Measurements from ENCODE around the gene MICAL2. TPM values are rescaled to one million over a fixed set of nuclear protein-coding genes. Genes with fewer than 3 reads are reported as not detected.

Gene MICAL2
- total and polyA plus RNA-seq, 7 donors = 6.8 to 45.7 (median 15.0) TPM

- H3K4me1 ChIP-seq = peaks cover 12% of the 10 kb centered on the region
Measured at GRCh38 chr11:12168114-12168513, 57.7 kb downstream of the MICAL2 start.

DNA sequence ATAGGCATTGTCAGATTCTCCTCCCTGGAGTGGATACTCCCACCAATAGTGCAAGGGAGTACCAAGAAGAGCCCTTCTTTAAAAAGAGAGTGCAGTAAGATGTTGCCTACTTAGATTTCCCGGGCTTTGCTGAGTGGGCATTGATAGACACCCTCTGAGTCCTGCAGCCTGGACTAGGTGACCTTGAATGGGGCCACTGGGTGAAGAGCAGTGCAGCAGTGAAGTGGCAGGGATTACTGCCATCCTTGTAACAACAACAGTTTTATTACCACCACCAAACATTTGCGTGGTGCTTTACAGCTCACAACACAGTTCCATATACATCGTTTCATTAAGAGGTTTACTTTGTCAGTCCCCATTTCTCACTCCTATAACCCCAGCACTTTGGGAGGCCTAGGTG is 59.4 kb downstream of the MICAL2 start:
- ATAC-seq (no peak), DNase-seq (no peak)
- H3K36me3 ChIP-seq (ENCODE audit: insufficient read depth in 1 of 2, low read depth in 1 of 2) = no peaks in the 10 kb centered on the region
- H3K4me3 ChIP-seq = no peak overlapping the region
- no peaks in the 10 kb centered on the region for H3K4me1 ChIP-seq
- TF ChIP-seq, protein P1, sequence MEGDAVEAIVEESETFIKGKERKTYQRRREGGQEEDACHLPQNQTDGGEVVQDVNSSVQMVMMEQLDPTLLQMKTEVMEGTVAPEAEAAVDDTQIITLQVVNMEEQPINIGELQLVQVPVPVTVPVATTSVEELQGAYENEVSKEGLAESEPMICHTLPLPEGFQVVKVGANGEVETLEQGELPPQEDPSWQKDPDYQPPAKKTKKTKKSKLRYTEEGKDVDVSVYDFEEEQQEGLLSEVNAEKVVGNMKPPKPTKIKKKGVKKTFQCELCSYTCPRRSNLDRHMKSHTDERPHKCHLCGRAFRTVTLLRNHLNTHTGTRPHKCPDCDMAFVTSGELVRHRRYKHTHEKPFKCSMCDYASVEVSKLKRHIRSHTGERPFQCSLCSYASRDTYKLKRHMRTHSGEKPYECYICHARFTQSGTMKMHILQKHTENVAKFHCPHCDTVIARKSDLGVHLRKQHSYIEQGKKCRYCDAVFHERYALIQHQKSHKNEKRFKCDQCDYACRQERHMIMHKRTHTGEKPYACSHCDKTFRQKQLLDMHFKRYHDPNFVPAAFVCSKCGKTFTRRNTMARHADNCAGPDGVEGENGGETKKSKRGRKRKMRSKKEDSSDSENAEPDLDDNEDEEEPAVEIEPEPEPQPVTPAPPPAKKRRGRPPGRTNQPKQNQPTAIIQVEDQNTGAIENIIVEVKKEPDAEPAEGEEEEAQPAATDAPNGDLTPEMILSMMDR (IDR thresholded peaks at IDR 0.05) = no peak
- no peak overlapping the region for H3K27ac ChIP-seq
- H3K27me3 ChIP-seq (ENCODE audit: insufficient read depth in 3 of 3, low read length in 2 of 3) = no peaks in the 10 kb centered on the region
- WGBS, 3 donors = 91 to 96% (median 96%) methylated on average over 3 of the region's 3 CpGs
- intact Hi-C loops (cut with DNase I) = no loop called here
- no peaks in the 10 kb centered on the region for H3K9me3 ChIP-seq

More at GRCh38 chr11:12168114-12168513, 57.7 kb downstream of the MICAL2 start:
- H3K4me3 ChIP-seq = no peak overlapping the region
- no peak for DNase-seq
- H3K9me3 ChIP-seq = no peaks in the 10 kb centered on the region
- peaks cover 0 to under 1% of the 10 kb centered on the region in 2 donors for H3K36me3 ChIP-seq (ENCODE audit: insufficient read depth in 1 of 2, low read depth in 1 of 2)
- WGBS, 3 donors = 95 to 100% (median 96%) methylated on average over 3 of the region's 3 CpGs
- H3K27ac ChIP-seq = no peak overlapping the region
- TF ChIP-seq, protein P1 (IDR thresholded peaks at IDR 0.05) = no peak
- intact Hi-C loops (cut with DNase I) = no loop called here
- no peak for ATAC-seq
- H3K27me3 ChIP-seq (ENCODE audit: insufficient read depth in 3 of 3, low read length in 2 of 3) = no peaks in the 10 kb centered on the region

GRCh38 chr11:12170501-12170900 is 60.1 kb downstream of the MICAL2 start:
- H3K4me1 ChIP-seq = no peaks in the 10 kb centered on the region
- no peak overlapping the region for H3K4me3 ChIP-seq
- no peaks in the 10 kb centered on the region for H3K9me3 ChIP-seq
- no peak overlapping the region for H3K27ac ChIP-seq
- H3K36me3 ChIP-seq (ENCODE audit: insufficient read depth in 1 of 2, low read depth in 1 of 2) = no peaks in the 10 kb centered on the region
- H3K27me3 ChIP-seq (ENCODE audit: insufficient read depth in 3 of 3, low read length in 2 of 3) = no peaks in the 10 kb centered on the region
- DNase-seq (no peak), ATAC-seq (no peak)
- intact Hi-C loops (cut with DNase I) = no loop called here
- 76 to 81% (median 79%) methylated on average over 3 of the region's 3 CpGs for WGBS, 3 donors
- TF ChIP-seq, protein P1 (IDR thresholded peaks at IDR 0.05) = no peak

- H3K36me3 ChIP-seq (ENCODE audit: insufficient read depth in 1 of 2, low read depth in 1 of 2) = no peaks in the 10 kb centered on the region
- DNase-seq (peak; percentile 59 to 74), ATAC-seq (peak in 2 of 4 donors; percentile 34 to 59)
- H3K27ac ChIP-seq = no peak overlapping the region
- 50 to 63% (median 60%) methylated on average over 5 of the region's 5 CpGs for WGBS, 3 donors
- no peaks in the 10 kb centered on the region for H3K27me3 ChIP-seq (ENCODE audit: insufficient read depth in 3 of 3, low read length in 2 of 3)
- H3K4me3 ChIP-seq = no peak overlapping the region
- H3K9me3 ChIP-seq = no peaks in the 10 kb centered on the region
- intact Hi-C loops (cut with DNase I) = no loop called here
- TF ChIP-seq, protein P1 (IDR thresholded peaks at IDR 0.05) = no peak
- no peaks in the 10 kb centered on the region for H3K4me1 ChIP-seq
Measured at GRCh38 chr11:12170984-12171383, 60.6 kb downstream of the MICAL2 start.

GRCh38 chr11:12171921-12172320 is 61.5 kb downstream of the MICAL2 start:
- Histone ChIP-seq H3K4me1 (no peaks in the 10 kb centered on the region), H3K27ac (no peak overlapping the region)
- 96 to 99% (median 97%) methylated on average over 3 of the region's 3 CpGs for WGBS, 3 donors

More at GRCh38 chr11:12171921-12172320, 61.5 kb downstream of the MICAL2 start:
- H3K9me3 ChIP-seq = no peaks in the 10 kb centered on the region
- intact Hi-C loops (cut with DNase I) = no loop called here
- ATAC-seq (no peak), DNase-seq (no peak)
- no peak overlapping the region for H3K4me3 ChIP-seq
- no peaks in the 10 kb centered on the region for H3K27me3 ChIP-seq (ENCODE audit: insufficient read depth in 3 of 3, low read length in 2 of 3)
- no peaks in the 10 kb centered on the region for H3K36me3 ChIP-seq (ENCODE audit: insufficient read depth in 1 of 2, low read depth in 1 of 2)
- TF ChIP-seq, protein P1 (IDR thresholded peaks at IDR 0.05) = no peak

Data from psoas muscle (tissue), 8 donors.